DLD1 (cell line): ENCODE data around the gene ZNF385D.
"Not testable (repeated sequence)": the region's sequence is repeated elsewhere in the genome, so short reads cannot be mapped to it uniquely, and the experiment has no call there.

Experiments
- in situ Hi-C: cut with HindIII; loops from 2 replicates; pipeline ENCODE4 v1.10.0; 2017; ENCODE audit warnings: low sequenced_read_pairs

ZNF385D gene

GRCh38 chr3:21393683-21394311 is 357.2 kb downstream of the ZNF385D start:
- in situ Hi-C loops = no loop called here

DNA sequence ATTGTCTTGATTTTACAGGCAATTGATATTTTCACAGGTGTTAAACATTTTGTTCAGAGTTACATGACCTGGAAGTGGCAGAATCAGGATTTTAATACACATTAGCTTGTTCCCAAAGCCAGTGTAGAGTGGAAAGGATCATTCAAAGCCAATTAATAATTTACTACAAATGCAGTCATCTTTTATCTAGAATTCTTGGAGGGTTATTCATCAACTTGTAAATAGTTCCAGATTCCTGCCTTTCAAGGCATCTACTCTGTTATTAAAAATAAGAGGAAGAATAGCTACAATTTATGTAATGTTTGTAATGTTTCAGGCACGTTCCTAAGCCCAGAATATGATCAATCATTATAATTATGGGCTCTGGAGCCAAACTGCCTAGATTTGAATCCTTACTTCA is 358.5 kb downstream of the ZNF385D start:
- in situ Hi-C loops = no loop called here

DNA sequence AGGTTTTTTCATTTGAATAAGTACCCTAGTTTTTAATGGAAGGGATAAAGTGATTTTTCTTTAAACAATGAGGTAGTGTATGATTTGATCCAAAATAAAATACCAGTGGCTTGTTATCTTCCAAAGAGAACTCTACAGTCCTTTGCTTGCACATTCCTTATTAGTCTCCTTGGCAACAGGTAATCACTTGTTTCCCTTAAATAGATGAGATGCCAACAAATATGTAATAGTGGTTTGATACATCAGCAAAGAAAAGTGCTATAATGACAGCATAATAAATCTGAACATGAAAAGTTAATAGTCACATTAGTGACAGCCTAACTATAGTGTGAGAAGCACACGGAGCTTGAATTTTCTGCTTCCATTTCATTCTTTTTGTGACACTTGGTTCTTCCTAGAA is 360.2 kb downstream of the ZNF385D start:
- in situ Hi-C loops = no loop called here

- in situ Hi-C loops = no loop called here
Observed at GRCh38 chr3:21390136-21390535, 360.9 kb downstream of the ZNF385D start.

GRCh38 chr3:21387142-21387826 is 363.7 kb downstream of the ZNF385D start:
- in situ Hi-C loops = not testable (repeated sequence)

DNA sequence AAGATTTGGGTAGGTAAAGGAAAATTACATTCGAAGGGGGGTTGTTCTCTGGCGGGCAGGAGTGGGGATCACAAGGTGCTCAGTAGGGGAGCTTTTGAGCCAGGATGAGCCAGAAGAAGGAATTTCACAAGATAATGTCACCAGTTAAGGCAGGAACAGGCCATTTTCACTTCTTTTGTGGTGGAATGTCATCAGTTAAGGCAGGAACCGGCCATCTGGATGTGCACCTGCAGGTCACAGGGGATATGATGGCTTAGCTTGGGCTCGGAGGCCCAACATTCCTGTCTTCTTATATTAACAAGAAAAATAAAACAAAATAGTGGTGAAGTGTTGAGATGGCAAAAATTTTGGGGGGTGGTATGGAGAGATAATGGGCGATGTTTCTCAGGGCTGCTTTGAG is 373.0 kb downstream of the ZNF385D start:
- in situ Hi-C loops = not testable (repeated sequence)

GRCh38 chr3:21377071-21377769 is 373.8 kb downstream of the ZNF385D start:
- in situ Hi-C loops = no loop called here

DNA sequence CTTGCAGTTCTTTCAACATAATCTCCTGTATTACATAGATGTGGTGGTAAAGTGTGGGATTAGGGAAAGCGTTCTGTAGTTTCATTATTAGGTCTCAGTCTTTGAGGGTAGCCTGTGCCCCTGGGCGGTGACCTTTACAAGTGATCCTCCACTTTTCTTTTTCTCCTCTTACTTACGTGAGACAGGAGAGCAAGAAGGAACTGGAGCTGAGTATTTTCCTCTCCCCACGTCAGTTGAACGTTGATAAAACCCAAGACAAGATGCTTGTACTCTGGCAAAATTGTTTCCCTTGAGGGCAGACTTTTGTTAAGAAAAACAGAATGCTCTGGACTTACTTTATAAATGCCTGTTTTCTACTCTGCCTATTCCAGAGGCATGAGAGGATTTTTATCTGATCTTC is 378.7 kb downstream of the ZNF385D start:
- in situ Hi-C loops = no loop called here
